DND-41 (cell line): Measurements from ENCODE around the gene ATP1B3.

Source experiments
- ATAC-seq: fragments of 200-7000 bp; cut with Tn5 transposase; 3 replicates; pipeline ENCODE4 v1.9.1; 2021; ENCODE audit warnings: low read depth; ENCODE audit not compliant: insufficient read depth
- DNase-seq: peaks from one replicate; pipeline ENCODE4 v3.0.0-alpha.2; 2020
- H2AFZ ChIP-seq: 2 replicates; pipeline ENCODE4 v1.6.0; 2012; ENCODE audit warnings: low read depth, low read length
- H3K27ac ChIP-seq: 2 replicates; pipeline ENCODE4 v1.5.1; 2012; ENCODE audit warnings: low read length, inconsistent platforms
- H3K27me3 ChIP-seq: fragments of 200-600 bp; sonication (generic); 2 replicates; pipeline ENCODE4 v1.6.0; 2012; ENCODE audit warnings: low read length, mild to moderate bottlenecking, inconsistent platforms; ENCODE audit not compliant: insufficient read depth, poor library complexity
- H3K36me3 ChIP-seq: 2 replicates; pipeline ENCODE4 v1.5.1; 2012; ENCODE audit warnings: low read length, inconsistent platforms; ENCODE audit not compliant: insufficient read depth
- H3K4me1 ChIP-seq: 2 replicates; pipeline ENCODE4 v1.5.1; 2012; ENCODE audit warnings: mild to moderate bottlenecking, low read length; ENCODE audit not compliant: insufficient read depth
- H3K4me2 ChIP-seq: 2 replicates; pipeline ENCODE4 v1.6.0; 2012; ENCODE audit warnings: mild to moderate bottlenecking, moderate library complexity, low read length, inconsistent platforms; ENCODE audit not compliant: insufficient read depth
- H3K4me3 ChIP-seq, 2 experiments: fragments of 200-600 bp in 1 of 2; shearing (Covaris generic) in 1 of 2; 2 replicates each; pipeline ENCODE4 v1.5.1; 2012 to 2016; ENCODE audit warnings: inconsistent platforms in 2 of 2, low read length in 2 of 2, mild to moderate bottlenecking in 2 of 2, low read depth in 1 of 2, moderate library complexity in 1 of 2
- H3K79me2 ChIP-seq: 2 replicates; pipeline ENCODE4 v1.6.0; 2012; ENCODE audit warnings: low read length, inconsistent platforms; ENCODE audit not compliant: insufficient read depth
- H3K9ac ChIP-seq: 2 replicates; pipeline ENCODE4 v1.6.0; 2012; ENCODE audit warnings: low read depth, mild to moderate bottlenecking, inconsistent platforms, low read length, moderate library complexity
- H3K9me3 ChIP-seq: 2 replicates; pipeline ENCODE4 v1.5.1; 2012; ENCODE audit warnings: low read length, moderate library complexity, mild to moderate bottlenecking, inconsistent platforms; ENCODE audit not compliant: insufficient read depth, severe bottlenecking
- H4K20me1 ChIP-seq: 2 replicates; pipeline ENCODE4 v1.6.0; 2012; ENCODE audit warnings: low read length; ENCODE audit not compliant: insufficient read depth
- CTCF ChIP-seq: IDR thresholded peaks from 2 replicates; pipeline ENCODE4 v1.5.1; 2012; ENCODE audit warnings: borderline replicate concordance, low read length, moderate library complexity, mild to moderate bottlenecking; ENCODE audit not compliant: poor library complexity, severe bottlenecking; ENCODE audit errors: extremely low read depth
- EZH2 ChIP-seq: IDR thresholded peaks from 3 replicates; pipeline ENCODE4 v1.6.1; 2012; ENCODE audit warnings: borderline replicate concordance, low read depth, mild to moderate bottlenecking, moderate library complexity, low read length, inconsistent platforms; ENCODE audit not compliant: severe bottlenecking

The ATP1B3 gene

GRCh38 chr3:141949399-141949798 is 73.0 kb downstream of the ATP1B3 start:
- no peaks in the 10 kb centered on the region for H3K9me3 ChIP-seq
- H3K27ac ChIP-seq = peak overlapping the region; percentile 40
- no peak overlapping the region for H3K4me2 ChIP-seq
- H3K4me3 ChIP-seq = no peak overlapping the region
- H4K20me1 ChIP-seq = peaks cover 7% of the 10 kb centered on the region; the same call in 1 of the 2 replicates
- no peaks in the 10 kb centered on the region for H3K79me2 ChIP-seq
- H3K27me3 ChIP-seq = no peaks in the 10 kb centered on the region
- no peaks in the 10 kb centered on the region for H3K4me1 ChIP-seq
- peaks cover 67% of the 10 kb centered on the region for H3K36me3 ChIP-seq
- no peak overlapping the region for H3K9ac ChIP-seq
- H2AFZ ChIP-seq = no peak overlapping the region
- DNase-seq (peak; percentile 10), ATAC-seq (peak; percentile 47)
- no peak for TF ChIP-seq CTCF
- no peak for TF ChIP-seq EZH2

GRCh38 chr3:141949972-141950371 is 73.5 kb downstream of the ATP1B3 start:
- Histone ChIP-seq H3K4me3 (no peak overlapping the region), H3K4me1 (no peaks in the 10 kb centered on the region), H3K27ac (no peak overlapping the region), H3K36me3 (peaks cover 70% of the 10 kb centered on the region), H3K27me3 (no peaks in the 10 kb centered on the region), H3K9ac (no peak overlapping the region), H3K4me2 (no peak overlapping the region), H3K79me2 (no peaks in the 10 kb centered on the region; the same call in 1 of the 2 replicates), H3K9me3 (no peaks in the 10 kb centered on the region), H2AFZ (no peak overlapping the region), H4K20me1 (peaks cover 7% of the 10 kb centered on the region; the same call in 1 of the 2 replicates)
- DNase-seq (peak; percentile 1), ATAC-seq (no peak)
- TF ChIP-seq CTCF (no peak), EZH2 (no peak)

GRCh38 chr3:141950572-141951493 is 74.4 kb downstream of the ATP1B3 start:
- Histone ChIP-seq H3K9me3 (no peaks in the 10 kb centered on the region), H3K36me3 (peaks cover 72% of the 10 kb centered on the region), H3K27me3 (no peaks in the 10 kb centered on the region), H3K4me3 (no peak overlapping the region), H2AFZ (no peak overlapping the region), H3K4me1 (no peaks in the 10 kb centered on the region), H3K27ac (no peak overlapping the region), H4K20me1 (peaks cover 7% of the 10 kb centered on the region; the same call in 1 of the 2 replicates), H3K4me2 (no peak overlapping the region), H3K79me2 (no peaks in the 10 kb centered on the region; the same call in 1 of the 2 replicates), H3K9ac (no peak overlapping the region)
- TF ChIP-seq EZH2 (no peak), CTCF (no peak)
- DNase-seq (no peak), ATAC-seq (no peak)
